Epithelial cell of esophagus (primary cell): ENCODE measurements around the gene CNTFR.

Source experiments
- DNase-seq: peaks from one replicate; pipeline ENCODE4 v3.0.0; 2010; ENCODE audit warnings: low read depth
- H3K4me3 ChIP-seq: 2 replicates; pipeline ENCODE4 v1.5.1; 2011; ENCODE audit warnings: mild to moderate bottlenecking, low read length, control low read depth
- TF ChIP-seq, protein P1 (sequence below): IDR thresholded peaks from 2 replicates; pipeline ENCODE4 v1.5.1; 2011; ENCODE audit warnings: low read depth, mild to moderate bottlenecking, low read length, control low read depth, inconsistent platforms; ENCODE audit not compliant: insufficient read depth; ENCODE audit errors: missing control alignments

The CNTFR gene

DNA sequence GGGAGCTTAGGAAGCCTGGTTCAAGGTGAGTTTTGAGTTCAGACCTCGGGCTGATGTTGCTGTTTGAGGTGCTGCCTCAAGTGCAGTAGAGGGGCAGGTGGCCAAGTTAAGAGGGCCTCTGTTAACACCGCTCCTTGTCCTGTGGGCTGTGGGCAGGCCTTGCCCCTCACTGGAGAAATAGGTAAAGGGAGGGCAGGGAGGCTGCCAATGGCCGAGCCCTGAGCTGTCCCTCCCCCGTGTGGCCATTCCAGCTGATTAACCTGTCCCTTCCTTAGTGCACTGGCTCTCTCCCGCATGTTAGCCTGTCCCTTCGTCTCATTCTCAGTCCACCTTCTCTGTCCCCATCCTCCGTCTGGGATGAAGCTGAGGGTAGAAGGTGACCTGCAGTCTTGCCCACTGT is 21.4 kb downstream of the CNTFR start:
- H3K4me3 ChIP-seq = no peak overlapping the region
- DNase-seq = no peak
- TF ChIP-seq, protein P1, sequence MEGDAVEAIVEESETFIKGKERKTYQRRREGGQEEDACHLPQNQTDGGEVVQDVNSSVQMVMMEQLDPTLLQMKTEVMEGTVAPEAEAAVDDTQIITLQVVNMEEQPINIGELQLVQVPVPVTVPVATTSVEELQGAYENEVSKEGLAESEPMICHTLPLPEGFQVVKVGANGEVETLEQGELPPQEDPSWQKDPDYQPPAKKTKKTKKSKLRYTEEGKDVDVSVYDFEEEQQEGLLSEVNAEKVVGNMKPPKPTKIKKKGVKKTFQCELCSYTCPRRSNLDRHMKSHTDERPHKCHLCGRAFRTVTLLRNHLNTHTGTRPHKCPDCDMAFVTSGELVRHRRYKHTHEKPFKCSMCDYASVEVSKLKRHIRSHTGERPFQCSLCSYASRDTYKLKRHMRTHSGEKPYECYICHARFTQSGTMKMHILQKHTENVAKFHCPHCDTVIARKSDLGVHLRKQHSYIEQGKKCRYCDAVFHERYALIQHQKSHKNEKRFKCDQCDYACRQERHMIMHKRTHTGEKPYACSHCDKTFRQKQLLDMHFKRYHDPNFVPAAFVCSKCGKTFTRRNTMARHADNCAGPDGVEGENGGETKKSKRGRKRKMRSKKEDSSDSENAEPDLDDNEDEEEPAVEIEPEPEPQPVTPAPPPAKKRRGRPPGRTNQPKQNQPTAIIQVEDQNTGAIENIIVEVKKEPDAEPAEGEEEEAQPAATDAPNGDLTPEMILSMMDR = no peak

DNA sequence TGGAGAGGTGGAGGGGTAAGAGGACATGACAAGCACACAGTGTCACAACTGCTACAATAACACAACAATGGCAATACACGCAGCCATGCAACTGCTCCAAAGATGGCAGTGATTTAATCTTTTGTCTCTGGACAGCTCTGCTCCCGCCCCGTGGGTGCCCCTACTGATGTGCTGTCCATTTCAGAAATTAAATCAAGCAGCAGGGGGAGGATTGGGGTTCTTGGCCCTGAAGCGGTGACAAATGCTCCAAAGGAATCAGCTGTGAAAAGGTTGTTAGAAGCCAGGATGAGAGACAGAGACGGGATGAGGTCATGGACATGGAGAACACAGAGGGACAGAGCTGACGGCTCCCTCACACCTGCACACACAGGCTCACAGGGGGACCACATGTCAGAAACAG is 22.6 kb downstream of the CNTFR start:
- TF ChIP-seq, protein P1 = no peak
- no peak overlapping the region for H3K4me3 ChIP-seq
- DNase-seq = no peak

DNA sequence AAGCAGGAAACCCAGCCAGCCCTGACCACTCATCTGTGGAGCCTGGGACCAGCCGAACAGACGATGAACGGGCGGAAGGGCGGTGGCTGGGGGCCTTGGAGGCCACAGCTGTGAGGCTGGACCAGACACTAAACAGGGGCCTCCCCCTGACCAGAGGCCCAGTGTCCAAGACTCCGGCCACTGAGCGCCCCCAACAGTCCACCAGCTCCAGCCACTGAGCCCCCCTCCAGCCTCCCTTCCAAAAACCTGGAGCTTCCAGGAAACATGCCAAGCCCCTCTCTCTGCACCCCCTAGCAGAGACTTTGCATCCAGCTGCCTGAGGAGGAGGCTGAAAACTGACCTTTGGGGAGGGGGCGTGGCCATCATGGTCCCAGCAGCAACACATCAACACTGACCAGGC is 23.2 kb downstream of the CNTFR start:
- TF ChIP-seq, protein P1 = no peak
- no peak overlapping the region for H3K4me3 ChIP-seq
- DNase-seq = no peak

DNA sequence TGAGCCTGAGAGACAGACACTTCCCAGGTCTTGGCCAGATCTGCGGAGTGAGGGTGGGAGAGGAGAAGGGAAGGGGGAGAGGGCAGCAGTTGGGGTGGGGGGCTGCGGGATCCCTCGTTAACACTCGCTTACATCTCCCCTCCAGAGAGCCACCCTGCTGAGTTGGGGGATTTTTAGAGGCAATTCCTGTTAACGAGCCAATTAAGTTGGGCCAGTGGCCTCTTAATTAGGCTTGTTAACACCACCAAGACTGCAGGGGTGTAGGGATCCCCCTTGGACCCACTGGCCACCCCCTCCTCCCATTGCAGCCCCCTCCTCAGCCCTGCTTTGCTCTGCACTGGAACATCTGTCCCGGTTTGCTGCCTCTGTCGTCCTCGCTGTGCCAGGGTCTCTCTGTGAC is 23.7 kb downstream of the CNTFR start:
- TF ChIP-seq, protein P1 = no peak
- DNase-seq = no peak
- no peak overlapping the region for H3K4me3 ChIP-seq

DNA sequence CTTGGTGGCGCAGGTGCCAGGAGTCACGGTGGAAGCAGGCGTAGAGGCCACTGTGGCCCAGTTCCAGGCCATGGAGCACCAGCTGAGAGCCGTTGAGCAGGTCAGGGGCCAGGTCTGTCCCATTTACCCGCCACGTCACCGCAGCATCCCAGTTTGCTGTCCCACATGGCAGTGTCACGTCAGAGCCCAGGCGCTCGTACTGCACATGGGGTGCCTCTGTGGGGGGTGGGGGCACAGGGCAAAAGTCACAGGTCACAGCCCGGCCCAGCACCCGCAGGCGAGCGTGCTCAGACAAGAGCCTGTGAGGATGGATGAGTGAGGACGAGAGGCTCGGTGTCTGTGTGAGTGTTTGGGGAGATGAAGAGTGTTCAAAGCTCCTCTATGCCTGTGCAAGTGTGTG is 24.9 kb downstream of the CNTFR start:
- DNase-seq = no peak
- TF ChIP-seq, protein P1 = no peak
- no peak overlapping the region for H3K4me3 ChIP-seq

DNA sequence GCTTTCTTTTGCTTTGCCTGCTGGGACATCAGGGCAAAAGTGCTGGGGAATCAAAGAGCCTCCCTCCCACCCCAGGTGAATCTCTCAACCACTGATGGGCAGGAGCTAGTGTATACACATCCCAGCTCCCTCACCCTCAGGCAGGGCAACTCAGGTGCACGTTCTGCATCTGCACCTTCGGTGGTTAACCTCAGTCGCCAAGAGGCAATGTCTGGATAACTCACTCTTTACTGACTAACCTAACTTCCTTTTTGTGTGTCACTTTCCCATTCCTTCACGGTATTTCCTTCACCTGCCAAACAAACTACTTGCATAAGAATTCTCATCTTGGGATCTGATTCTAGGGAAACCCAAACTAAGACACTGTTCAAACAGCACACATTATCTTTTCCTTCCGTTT is 26.3 kb downstream of the CNTFR start:
- TF ChIP-seq, protein P1 = no peak
- no peak overlapping the region for H3K4me3 ChIP-seq
- peak; percentile 71 for DNase-seq

DNA sequence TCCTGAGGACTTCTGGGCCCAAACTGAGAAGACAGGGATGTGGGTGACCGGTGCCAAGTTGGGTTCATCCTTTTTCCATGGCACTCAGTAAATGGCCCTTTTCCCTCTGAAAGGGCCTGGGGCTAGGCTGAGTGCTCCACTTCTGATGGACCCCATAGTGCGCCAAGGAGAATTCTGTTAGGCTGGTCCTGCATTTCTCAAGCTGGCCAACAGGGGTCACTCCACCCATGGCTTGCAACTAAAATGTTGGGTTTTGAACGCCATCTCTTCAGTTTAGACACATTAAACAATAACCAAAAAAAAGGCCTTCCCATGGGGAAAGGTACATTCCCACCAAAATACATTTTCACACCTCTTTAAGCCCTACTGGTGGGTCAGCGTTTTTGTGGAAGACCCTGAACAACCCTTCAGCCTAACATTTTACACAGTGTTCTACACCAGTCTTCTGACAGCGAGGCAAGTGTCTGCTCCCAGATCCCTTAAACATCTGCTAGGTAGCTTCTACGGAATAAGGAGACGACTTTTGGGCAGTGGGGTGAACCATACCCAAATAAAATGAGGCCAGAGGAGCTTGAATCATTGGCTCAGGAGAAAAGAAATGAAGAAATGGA is 27.3 kb downstream of the CNTFR start:
- no peak overlapping the region for H3K4me3 ChIP-seq
- DNase-seq = no peak

More for the DNA sequence above, 27.3 kb downstream of the CNTFR start:
- TF ChIP-seq, protein P1 = peak; percentile 50
